Measurements from ENCODE around the gene MED25. TPM values are rescaled to one million over a fixed set of nuclear protein-coding genes. Genes with fewer than 3 reads are reported as not detected.
"Not testable (repeated sequence)": the region's sequence is repeated elsewhere in the genome, so short reads cannot be mapped to it uniquely, and the experiment has no call there.

MED25 gene
- total RNA-seq, 1 donor from 2014 or later = 49.1 TPM

DNA sequence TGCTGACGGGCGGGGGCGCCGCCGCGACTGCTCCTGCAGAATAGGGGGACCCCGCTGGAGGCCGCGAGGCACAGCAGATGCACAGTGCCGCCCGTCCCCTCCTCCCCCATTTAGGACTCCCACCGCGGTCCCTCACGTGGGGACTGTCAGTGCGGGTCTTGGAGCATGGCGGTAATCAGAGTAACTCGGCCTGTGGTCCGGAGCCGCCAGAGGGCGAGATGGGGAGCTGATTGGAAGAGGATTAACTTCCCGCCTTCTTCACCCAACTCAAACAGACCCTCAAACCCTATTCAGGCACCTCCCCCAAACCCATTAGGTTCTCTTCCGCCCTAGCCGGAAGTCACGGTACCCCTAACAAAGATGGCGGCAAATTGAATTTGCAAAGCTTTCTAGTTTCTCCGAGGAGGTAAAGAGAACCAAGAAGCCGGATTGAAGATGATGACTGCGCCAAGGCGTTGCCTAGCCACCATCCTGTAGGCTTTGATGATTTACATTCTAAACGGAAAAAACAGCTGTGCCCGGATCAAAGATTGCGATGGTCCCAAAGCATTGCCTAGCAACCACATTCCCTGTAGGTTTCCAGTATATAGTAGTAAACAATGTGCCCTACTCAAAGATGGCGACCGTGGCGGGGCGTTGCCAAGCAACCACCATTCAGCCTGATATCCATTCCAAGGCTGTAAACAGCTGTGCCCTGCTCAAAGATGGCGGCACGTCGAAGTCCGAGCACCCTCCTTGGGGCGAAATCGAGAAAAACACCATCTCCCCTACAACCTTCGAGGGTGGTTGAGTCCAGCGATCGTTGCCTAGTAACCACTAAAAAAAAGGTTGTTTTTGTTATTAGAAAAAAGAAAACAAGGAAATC, 4.9 kb upstream of the MED25 start, which contains the start of gene FUZ:
TSS of gene FUZ (minus strand) at position 296 of the 865 bp plus-strand sequence. CDS start at position 110, 186 bp downstream.
- intact Hi-C loops (cut with micrococcal nuclease) = loop anchor here (1.0 to 5.0 kb wide), 7 partner anchors 38 to 212 kb away; partner anchors contain the start of genes AKT1S1, PNKP, PTOV1 and TBC1D17
- H3K27me3 Mint-ChIP-seq = peaks cover 2% of the 10 kb centered on the region
- peak within 1 kb of the TSS; percentile 90 for H3K4me3 Mint-ChIP-seq

DNA sequence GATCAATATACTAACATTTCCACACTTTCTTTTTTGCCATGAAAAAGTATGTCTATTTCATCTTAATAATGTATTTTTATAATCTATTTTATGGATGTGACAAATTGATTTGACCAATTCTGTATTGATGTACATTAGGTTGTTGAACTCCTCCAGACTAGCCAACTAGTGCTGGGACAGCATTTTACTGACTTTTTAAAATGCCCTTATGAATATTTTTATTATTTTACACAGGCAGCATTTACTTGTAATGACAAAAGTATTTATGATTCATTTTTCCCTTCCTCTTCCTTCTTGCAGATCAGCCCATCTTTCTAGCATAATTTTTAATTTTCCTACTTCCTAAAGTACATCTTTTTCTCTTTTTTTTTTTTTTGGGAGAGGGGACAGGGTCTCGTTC, 4.1 kb upstream of the MED25 start:
- Mint-ChIP-seq H3K27ac (peak overlapping the region; percentile 42), H3K4me3 (peak overlapping the region; percentile 90), H3K9me3 (no peaks in the 10 kb centered on the region), H3K4me1 (peaks cover 24% of the 10 kb centered on the region), H3K36me3 (ENCODE audit: low read depth) (no peaks in the 10 kb centered on the region), H3K27me3 (peaks cover 2% of the 10 kb centered on the region)
- DNase-seq = no peak
- intact Hi-C loops (cut with micrococcal nuclease) = loop anchor here (5.0 kb wide), 1 partner anchor 118 kb away; no protein-coding TSS in a partner anchor

More for the DNA sequence above, 4.9 kb upstream of the MED25 start, which contains the start of gene FUZ:
- H3K4me1 Mint-ChIP-seq = peaks cover 28% of the 10 kb centered on the region
- H3K9me3 Mint-ChIP-seq = no peaks in the 10 kb centered on the region
- peak within 1 kb of the TSS; percentile 96 for H3K27ac Mint-ChIP-seq
- peak; percentile 98 for DNase-seq
- no peaks in the 10 kb centered on the region for H3K36me3 Mint-ChIP-seq (ENCODE audit: low read depth)

DNA sequence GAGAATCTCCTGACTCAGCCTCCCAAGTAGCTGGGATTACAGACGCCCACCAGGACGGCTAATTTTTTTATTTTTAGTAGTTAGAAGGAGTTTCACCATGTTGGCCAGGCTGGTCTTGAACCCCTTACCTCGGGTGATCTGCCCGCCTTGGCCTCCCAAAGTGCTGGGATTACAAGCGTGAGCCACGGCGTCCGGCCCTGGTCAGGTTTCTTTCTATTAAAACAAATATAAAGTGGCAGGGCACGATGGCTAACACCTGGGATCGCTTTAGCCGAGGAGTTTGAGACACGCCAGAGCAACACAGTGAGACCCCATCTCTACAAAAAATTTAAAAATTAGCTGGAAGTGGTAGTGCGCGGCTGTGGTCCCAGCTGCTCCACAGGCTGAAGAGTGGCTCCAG, 1.5 kb upstream of the MED25 start:
- Mint-ChIP-seq H3K27ac (no peak overlapping the region), H3K9me3 (no peaks in the 10 kb centered on the region), H3K4me1 (peaks cover 29% of the 10 kb centered on the region), H3K36me3 (ENCODE audit: low read depth) (no peaks in the 10 kb centered on the region), H3K4me3 (no peak overlapping the region), H3K27me3 (peaks cover 2% of the 10 kb centered on the region)
- intact Hi-C loops (cut with micrococcal nuclease) = no loop called here
- DNase-seq = no peak

DNA sequence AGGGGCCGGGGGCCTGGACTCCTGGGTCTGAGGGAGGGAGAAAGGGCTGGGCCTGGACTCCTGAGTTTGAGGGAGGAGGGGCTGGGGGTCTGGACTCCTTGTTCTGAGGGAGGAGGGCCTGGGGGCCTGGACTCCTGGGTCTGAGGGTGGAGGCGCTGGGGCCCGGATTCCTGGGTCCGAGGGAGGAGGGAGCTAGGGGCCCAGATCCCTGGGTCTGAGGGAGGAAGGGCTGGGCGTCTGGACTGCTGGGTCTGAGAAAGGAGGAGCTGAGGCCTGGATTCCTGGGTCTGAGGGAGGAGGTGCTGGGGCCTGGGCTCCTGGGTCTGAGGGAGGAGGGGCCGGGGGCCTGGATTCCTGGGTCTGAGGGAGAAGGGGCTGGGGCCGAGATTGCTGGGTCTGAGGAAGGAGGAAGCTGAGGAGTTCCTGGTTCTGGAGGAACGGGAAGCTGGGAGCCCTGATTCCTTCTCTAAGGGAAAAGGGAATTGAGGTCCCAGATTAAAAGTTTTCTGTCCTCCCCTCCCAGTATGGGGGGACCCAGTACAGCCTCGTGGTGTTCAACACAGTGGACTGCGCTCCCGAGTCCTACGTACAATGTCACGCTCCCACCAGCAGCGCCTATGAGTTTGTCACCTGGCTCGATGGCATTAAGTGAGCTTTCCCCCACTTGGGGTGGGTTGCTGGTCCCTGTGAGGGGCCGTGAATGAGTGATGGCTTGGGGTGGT, 721 bp downstream of the MED25 start:
- peaks cover 2% of the 10 kb centered on the region for H3K27me3 Mint-ChIP-seq

DNA sequence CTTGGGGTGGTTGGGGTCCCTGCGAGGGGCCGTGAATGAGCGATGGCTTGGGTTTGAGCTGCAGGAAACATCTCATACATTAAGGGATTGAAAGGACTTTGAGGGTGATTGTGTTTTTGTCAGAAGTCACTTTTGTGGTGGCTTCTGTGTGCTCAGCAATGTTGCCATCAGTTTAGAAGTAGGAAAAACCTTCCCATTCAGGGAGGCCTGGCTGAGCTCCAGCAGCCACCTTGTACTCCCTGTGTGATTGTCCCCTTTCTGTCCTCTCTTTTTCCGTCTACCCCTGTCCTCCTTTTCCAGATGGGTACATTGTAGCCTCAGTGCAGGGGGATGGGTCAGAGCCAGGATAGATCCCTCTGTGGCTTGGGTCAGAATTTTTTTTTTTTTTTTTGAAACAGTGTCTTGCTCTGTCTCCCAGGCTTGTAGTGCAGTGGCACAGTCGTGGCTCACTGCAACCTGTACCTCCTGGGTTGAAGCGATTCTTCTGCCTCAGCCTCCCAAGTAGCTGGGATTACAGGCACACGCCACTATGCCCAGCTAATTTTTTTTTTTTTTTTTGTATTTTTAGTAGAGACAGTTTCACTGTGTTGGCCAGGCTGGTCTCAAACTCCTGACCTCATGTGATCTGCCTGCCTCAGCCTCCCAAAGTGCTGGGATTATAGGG, 1.5 kb downstream of the MED25 start:
- Mint-ChIP-seq H3K4me3 (peak overlapping the region; percentile 88), H3K4me1 (peaks cover 14% of the 10 kb centered on the region), H3K27ac (peak overlapping the region; percentile 92)
- H3K9me3 Mint-ChIP-seq; intact Hi-C loops (cut with micrococcal nuclease); H3K36me3 Mint-ChIP-seq (ENCODE audit: low read depth); H3K27me3 Mint-ChIP-seq; DNase-seq: not testable (repeated sequence)

More for the DNA sequence above, 721 bp downstream of the MED25 start:
- peak overlapping the region; percentile 88 for H3K4me3 Mint-ChIP-seq
- no peaks in the 10 kb centered on the region for H3K9me3 Mint-ChIP-seq
- peak; percentile 64 for DNase-seq
- H3K4me1 Mint-ChIP-seq = peaks cover 14% of the 10 kb centered on the region
- peaks cover 8% of the 10 kb centered on the region for H3K36me3 Mint-ChIP-seq (ENCODE audit: low read depth)
- peak overlapping the region; percentile 92 for H3K27ac Mint-ChIP-seq
- intact Hi-C loops (cut with micrococcal nuclease) = loop anchor here (1.0 kb wide), 2 partner anchors 29 to 50 kb away; no protein-coding TSS in a partner anchor

DNA sequence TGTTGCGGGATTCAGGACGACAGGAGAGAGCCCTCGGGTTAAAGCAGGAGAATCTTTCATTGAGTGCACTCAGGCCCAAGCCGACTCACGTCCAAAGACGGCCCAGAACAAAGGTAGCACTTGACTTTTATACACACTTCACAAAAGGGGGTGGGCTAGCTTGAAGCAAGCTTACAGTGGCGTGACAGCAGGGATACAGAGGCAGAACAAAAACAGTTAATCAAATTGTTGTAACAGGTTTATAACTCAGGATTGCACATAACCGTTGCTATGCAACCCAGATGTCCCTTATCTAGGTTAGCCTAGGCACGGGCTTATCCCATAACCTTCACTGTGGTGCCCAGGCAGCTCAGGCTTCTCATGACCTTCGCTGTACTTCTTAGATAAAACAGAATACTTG, 2.0 kb downstream of the MED25 start:
- Mint-ChIP-seq H3K27ac (no peak overlapping the region), H3K36me3 (ENCODE audit: low read depth) (peaks cover 8% of the 10 kb centered on the region), H3K27me3 (peaks cover 2% of the 10 kb centered on the region), H3K9me3 (no peaks in the 10 kb centered on the region), H3K4me3 (no peak overlapping the region), H3K4me1 (peaks cover 14% of the 10 kb centered on the region)
- intact Hi-C loops (cut with micrococcal nuclease) = no loop called here
- no peak for DNase-seq

DNA sequence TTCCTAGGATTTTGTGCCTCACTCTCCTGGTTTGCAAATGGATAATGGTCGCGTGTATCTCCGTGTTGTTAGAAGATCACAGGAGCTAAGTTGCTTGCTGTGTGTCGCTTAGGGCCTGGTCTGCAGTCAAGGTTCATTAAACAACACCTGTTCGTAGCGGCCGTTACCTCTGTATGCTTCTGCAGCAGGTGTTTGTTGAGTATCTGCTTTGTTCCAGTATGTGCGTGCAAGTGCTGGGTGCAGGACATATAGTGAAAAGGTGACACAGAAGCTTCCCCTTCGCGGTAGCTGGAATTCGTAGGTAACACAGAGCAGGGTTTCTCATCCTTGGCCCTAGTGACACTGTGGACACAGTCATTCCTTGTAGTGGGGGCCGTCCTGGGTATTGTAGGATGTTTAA, 5.4 kb downstream of the MED25 start:
- H3K4me1 Mint-ChIP-seq = peaks cover 12% of the 10 kb centered on the region
- no peak for DNase-seq
- peaks cover 12% of the 10 kb centered on the region for H3K36me3 Mint-ChIP-seq (ENCODE audit: low read depth)
- no peaks in the 10 kb centered on the region for H3K9me3 Mint-ChIP-seq
- intact Hi-C loops (cut with micrococcal nuclease) = no loop called here
- H3K27ac Mint-ChIP-seq = no peak overlapping the region
- no peak overlapping the region for H3K4me3 Mint-ChIP-seq
- H3K27me3 Mint-ChIP-seq = no peaks in the 10 kb centered on the region

DNA sequence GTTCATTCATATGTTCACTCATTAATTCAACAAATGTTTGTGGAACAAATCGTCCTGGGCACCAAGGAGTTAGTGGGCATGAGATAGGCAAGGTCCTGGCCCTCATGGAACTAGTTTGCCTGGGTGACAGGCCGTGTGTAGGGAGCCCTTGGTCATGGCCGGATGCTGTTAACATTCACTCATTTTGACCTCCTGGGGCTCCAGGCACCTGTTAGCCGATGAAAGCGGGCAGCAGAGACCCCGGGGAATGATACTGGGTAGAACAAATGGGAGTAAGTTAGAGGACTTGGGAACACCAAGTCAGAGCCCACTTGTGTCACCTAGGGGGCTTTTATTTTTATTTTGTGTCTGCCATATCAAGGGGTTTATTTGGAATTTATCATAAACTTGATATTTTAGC, 6.6 kb downstream of the MED25 start:
- H3K9me3 Mint-ChIP-seq = no peaks in the 10 kb centered on the region
- intact Hi-C loops (cut with micrococcal nuclease) = no loop called here
- H3K4me3 Mint-ChIP-seq = no peak overlapping the region
- no peak for DNase-seq
- H3K36me3 Mint-ChIP-seq (ENCODE audit: low read depth) = peaks cover 12% of the 10 kb centered on the region
- no peaks in the 10 kb centered on the region for H3K27me3 Mint-ChIP-seq
- H3K27ac Mint-ChIP-seq = no peak overlapping the region
- peaks cover 6% of the 10 kb centered on the region for H3K4me1 Mint-ChIP-seq

DNA sequence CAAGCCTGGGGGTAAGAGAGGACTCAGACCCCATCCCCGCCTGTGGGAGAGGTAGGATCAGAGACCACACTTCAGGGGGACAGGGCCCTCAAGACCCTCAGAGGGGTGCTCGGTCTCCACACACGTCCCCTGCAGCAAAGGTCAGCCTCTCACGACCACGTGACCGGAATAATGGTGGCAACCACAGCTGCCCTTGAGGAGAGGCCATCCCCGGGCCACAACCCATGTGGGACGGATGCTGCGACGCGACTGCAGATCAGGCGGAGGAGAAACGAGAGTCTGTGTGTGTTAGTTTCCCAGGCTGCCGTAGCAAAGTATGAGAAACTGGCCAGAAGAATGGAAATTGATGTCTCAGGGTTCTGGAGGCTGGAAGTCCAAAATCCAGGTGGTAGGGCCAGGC, 8.9 kb downstream of the MED25 start:
- Mint-ChIP-seq H3K27ac (no peak overlapping the region), H3K9me3 (no peaks in the 10 kb centered on the region), H3K4me1 (peaks cover 1% of the 10 kb centered on the region), H3K4me3 (no peak overlapping the region), H3K27me3 (no peaks in the 10 kb centered on the region), H3K36me3 (ENCODE audit: low read depth) (peaks cover 17% of the 10 kb centered on the region)
- no peak for DNase-seq
- intact Hi-C loops (cut with micrococcal nuclease) = no loop called here

DNA sequence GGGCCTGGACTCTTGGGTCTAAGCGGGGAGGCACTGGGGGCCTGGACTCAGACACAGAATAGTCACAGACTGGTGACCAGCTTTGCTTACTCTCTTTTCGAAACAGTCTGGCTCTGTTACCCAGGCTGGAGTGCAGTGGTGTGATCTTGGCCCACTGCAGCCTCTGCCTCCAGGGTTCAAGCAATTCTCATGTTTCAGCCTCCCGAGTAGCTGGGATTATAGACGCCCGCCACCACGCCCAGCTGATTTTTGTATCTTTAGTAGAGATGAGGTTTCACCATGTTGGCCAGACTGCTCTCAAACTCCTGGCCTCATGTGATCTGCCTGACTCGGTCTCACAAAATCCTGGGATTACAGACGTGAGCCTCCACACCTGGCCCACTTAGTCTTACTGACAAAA, 11.1 kb downstream of the MED25 start:
- H3K27ac Mint-ChIP-seq = no peak overlapping the region
- H3K4me3 Mint-ChIP-seq = no peak overlapping the region
- DNase-seq = no peak
- intact Hi-C loops (cut with micrococcal nuclease) = no loop called here
- H3K36me3 Mint-ChIP-seq (ENCODE audit: low read depth) = peaks cover 18% of the 10 kb centered on the region
- H3K27me3 Mint-ChIP-seq = no peaks in the 10 kb centered on the region
- H3K4me1 Mint-ChIP-seq = peaks cover 6% of the 10 kb centered on the region
- no peaks in the 10 kb centered on the region for H3K9me3 Mint-ChIP-seq

DNA sequence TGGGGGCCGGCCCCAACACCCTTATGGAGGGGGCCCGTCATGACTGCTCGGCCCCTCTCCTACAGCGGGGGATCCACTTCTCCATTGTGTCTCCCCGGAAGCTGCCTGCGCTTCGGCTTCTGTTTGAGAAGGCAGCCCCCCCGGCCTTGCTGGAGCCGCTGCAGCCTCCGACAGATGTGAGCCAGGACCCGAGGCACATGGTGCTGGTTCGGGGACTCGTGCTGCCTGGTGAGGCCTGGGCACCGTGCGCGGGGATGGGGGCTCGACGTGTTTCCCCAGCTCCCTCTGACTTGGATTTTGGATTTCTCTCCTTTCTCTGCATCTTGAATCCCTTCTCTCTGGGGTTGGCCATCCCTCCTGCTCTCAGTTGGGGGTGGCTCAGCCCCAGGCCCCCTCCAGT, 11.6 kb downstream of the MED25 start:
- intact Hi-C loops (cut with micrococcal nuclease) = no loop called here
- Mint-ChIP-seq H3K9me3 (no peaks in the 10 kb centered on the region), H3K27me3 (no peaks in the 10 kb centered on the region)

DNA sequence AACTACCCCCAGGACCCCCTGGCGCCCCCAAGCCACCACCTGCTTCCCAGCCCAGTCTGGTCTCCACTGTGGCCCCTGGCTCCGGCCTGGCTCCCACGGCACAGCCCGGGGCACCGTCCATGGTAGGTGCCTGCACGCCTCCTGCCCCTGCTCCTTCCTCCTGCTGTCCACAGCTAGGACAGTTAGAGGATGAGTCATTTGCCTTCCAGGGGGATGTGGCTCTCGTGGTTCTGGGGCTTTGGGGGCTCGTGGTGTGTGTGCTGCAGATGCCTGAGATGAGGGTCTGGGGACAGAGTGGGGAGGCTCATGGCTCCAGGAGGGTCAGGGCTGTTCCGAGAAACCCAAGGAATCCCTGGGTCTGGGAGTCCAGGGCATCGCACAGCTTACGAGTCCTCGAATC, 12.7 kb downstream of the MED25 start:
- Mint-ChIP-seq H3K27ac (no peak overlapping the region), H3K9me3 (no peaks in the 10 kb centered on the region), H3K4me1 (peaks cover 6% of the 10 kb centered on the region), H3K4me3 (no peak overlapping the region), H3K36me3 (ENCODE audit: low read depth) (peaks cover 26% of the 10 kb centered on the region), H3K27me3 (no peaks in the 10 kb centered on the region)
- DNase-seq = no peak
- intact Hi-C loops (cut with micrococcal nuclease) = no loop called here

More for the DNA sequence above, 11.6 kb downstream of the MED25 start:
- peaks cover 20% of the 10 kb centered on the region for H3K36me3 Mint-ChIP-seq (ENCODE audit: low read depth)
- H3K4me1 Mint-ChIP-seq = peaks cover 6% of the 10 kb centered on the region
- H3K4me3 Mint-ChIP-seq = no peak overlapping the region
- DNase-seq = no peak
- H3K27ac Mint-ChIP-seq = no peak overlapping the region

DNA sequence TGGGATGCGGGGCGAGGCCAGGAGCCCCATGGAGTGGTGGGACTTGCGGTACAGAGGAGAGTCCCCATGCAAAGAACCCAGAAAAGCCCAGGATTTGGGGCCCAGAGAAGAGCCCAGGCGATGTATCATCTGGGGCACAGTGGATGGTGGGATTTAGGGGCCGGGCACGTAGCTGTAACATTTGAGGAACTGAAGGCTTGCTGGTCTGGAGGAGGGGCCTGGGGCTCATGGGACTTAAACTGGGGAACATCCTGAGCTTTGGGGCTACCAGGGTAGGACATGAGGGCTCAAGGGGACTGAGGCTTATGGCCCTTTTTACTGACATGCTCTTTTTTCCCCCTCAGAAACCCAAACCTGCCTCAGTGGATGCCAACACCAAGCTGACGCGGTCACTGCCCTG, 13.5 kb downstream of the MED25 start:
- no peak overlapping the region for H3K4me3 Mint-ChIP-seq
- intact Hi-C loops (cut with micrococcal nuclease) = no loop called here
- H3K27me3 Mint-ChIP-seq = no peaks in the 10 kb centered on the region
- peaks cover 5% of the 10 kb centered on the region for H3K4me1 Mint-ChIP-seq
- H3K36me3 Mint-ChIP-seq (ENCODE audit: low read depth) = peaks cover 24% of the 10 kb centered on the region
- no peaks in the 10 kb centered on the region for H3K9me3 Mint-ChIP-seq
- DNase-seq = no peak
- H3K27ac Mint-ChIP-seq = no peak overlapping the region

Measured in activated CD4-positive, alpha-beta T cell treated with anti-CD3 and anti-CD28 coated beads, Interleukin-2, amount 10 ng/mL, durations not matched to agents 24 days and 14 days (primary cell).